ENCODE measurements around the gene ZC3H14.
A peak's percentile ranks its signal among the peaks of the same experiment; 100 is the strongest.
"Not testable (repeated sequence)": the region's sequence is repeated elsewhere in the genome, so short reads cannot be mapped to it uniquely, and the experiment has no call there.

The ZC3H14 gene, protein sequence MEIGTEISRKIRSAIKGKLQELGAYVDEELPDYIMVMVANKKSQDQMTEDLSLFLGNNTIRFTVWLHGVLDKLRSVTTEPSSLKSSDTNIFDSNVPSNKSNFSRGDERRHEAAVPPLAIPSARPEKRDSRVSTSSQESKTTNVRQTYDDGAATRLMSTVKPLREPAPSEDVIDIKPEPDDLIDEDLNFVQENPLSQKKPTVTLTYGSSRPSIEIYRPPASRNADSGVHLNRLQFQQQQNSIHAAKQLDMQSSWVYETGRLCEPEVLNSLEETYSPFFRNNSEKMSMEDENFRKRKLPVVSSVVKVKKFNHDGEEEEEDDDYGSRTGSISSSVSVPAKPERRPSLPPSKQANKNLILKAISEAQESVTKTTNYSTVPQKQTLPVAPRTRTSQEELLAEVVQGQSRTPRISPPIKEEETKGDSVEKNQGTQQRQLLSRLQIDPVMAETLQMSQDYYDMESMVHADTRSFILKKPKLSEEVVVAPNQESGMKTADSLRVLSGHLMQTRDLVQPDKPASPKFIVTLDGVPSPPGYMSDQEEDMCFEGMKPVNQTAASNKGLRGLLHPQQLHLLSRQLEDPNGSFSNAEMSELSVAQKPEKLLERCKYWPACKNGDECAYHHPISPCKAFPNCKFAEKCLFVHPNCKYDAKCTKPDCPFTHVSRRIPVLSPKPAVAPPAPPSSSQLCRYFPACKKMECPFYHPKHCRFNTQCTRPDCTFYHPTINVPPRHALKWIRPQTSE
- 78.6 to 95.8 (median 84.2) reads per million in 4 experiments for total RNA-seq

DNA sequence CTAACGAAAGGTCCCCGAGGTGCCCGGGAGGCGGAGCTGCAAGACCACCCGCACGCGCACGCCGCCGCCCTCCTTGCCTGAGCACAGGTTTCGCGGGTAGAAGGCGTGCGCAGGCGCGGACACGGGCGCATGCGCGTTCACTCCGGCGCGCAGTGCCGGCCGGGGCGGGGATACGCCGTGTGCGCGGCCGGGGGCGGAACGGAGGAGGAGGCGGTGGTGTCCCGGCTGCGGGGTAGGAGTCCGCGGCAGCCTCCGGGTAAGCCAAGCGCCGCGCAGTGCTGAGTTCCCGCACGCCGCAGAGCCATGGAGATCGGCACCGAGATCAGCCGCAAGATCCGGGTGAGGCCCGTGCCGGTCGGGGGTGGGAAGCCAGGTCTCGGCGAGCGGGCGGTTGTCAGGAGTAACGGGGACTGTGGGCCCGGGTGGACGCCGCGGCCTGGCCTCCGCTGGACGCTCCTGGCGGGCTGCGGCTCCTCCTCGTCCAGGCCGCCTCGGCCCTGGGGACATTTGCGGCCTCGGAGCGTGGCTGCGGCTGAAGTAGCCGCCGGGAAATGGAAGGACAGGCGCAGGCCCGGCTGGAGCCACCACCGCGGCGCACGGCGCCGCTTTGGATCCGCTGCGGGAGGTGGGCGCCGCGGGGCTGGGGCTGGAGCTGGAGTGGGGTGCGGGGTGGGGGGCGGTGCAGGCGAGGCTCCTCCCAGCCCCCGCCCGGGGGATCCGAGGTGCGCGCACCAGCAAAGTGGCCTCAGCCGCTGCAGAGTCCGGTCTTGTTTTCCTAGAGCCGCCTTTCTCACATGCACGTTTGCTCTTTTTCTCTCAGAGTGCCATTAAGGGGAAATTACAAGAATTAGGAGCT lies at the start of gene ZC3H14:
TSS of gene ZC3H14 (plus strand) at position 207 of the 856 bp plus-strand sequence. CDS start at position 304, 97 bp downstream.
- peak; percentile 84 for DNase-seq

DNA sequence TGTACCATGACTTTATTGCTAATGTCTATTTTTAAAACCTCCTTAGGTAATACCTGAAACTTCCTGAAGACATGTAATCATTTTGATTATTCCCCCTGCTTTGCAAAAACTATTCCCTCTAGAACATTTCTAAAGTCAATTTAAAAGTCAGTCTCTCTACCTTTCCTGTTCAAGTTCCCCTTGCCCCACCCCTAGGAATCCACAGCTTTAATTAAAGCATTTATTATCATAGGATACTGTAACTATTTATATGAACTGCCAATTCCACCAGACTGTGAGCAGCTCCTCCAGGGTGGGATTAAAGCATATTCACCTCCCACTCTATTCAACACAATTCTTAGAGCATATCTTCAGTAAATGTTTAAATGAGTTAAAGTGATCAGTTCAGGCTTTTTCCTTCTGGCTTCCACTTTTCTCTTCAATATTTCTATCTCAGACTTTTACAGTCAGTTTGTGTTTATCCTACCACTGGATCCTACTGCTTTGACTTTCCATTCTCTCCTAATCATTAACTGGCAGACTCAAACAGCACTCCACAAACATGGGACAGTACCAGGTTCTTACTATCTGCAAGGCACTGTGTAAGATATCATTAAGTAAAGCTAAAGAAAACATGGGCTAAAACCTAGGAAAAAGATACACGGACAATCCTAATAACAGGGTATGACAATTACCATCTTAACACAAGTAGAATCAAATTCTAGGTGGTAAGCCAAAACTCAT lies 47.2 kb upstream of the ZC3H14 start:
- DNase-seq: no peak

DNA sequence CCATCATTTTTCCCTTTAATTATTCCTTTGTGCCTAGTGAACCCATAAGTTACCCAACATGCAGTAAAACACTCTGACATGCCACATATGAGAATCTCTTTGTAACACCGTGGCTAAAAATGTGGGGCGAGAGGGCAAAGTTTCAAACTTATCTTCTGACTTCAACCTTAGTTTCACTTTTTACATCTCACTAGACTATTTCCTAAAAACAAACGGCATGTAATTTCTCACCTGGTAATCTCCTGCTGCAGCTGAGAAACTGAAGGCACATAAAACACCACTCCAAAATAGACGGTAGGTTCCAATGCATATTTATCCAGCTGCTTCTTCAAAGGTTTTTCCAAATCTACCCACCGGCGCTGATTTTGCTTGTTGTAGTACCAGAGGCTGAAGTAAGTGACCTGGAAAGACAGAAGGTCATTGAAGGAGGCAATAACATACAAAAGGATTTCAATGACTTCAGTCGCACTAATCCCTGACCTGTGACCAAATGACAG lies 45.9 kb upstream of the ZC3H14 start:
- no peak for DNase-seq

DNA sequence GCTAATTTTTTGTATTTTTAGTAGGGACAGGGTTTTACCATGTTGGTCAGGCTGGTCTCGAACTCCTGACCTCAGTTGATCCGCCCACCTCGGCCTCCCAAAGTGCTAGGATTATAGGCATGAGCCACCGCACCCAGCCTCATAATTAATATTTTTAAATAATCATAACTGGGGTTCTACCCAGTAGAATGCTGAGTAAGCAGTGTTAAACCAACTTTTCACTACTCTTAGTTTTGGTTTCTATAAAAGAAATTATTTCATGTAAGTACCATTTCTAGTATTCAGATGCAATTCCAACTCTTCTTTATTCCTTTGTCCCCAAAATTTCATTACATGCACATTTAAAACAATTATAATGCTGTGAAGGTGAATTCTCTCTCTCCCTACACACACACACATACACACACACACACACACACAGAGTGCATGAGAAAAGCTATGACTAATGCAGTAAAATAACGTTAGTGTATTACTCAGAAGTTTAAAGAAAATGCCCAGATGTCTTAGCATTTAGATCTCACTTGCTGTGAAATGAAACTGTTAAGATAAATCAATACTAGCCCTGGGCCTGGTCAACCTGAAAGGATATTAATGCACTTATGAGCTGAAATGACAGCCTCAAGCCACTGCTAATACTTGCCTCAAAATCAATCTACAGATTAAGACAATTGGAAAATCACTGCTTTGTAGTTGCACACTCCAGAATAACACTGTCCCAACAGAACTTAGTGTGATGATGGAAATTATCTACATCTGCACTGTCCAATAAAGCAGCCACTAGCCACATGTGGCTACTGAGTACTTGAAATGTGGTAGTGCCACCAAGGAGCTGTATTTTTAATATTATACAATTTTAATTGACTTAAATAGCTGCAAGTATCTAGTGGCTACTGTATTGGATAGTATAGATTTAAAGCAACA lies 44.0 kb upstream of the ZC3H14 start:
- DNase-seq: no peak

DNA sequence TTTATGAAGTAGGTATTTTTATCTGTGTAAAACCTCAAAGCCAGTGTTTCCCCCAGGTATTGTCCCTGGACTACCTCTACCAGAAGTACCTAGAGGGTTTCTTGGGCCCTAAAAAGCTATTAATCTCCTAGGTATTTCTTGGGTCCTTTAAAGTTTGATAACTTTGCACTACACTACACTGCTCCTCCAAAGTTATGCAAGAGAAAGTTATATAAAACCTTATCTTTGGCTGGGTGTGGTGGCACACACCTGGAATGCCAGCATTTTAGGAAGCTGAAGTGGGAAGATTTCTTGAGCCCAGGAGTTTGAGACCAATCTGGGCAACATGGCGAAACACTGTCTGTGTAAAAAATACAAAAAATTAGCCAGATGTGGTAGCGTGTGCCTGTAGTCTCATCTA lies 42.9 kb upstream of the ZC3H14 start:
- no peak for DNase-seq

DNA sequence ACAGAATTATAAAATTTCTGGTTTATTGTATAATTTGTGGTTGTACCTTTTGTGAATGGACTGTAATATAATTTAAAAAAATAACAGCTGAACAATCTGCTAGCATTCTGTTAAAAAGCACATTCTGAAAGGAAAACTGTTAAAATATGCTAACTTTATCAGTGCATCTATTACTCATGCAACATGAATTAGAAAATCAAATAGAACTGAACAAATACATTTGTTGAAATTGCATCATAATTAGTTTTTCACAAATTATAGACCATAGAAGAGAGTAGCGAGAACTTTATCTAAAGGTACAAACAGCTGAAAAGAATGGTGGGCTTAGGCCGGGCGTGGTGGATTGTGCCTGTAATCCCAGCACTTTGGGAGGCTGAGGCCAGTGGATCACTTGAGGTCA lies 41.0 kb upstream of the ZC3H14 start:
- no peak for DNase-seq

DNA sequence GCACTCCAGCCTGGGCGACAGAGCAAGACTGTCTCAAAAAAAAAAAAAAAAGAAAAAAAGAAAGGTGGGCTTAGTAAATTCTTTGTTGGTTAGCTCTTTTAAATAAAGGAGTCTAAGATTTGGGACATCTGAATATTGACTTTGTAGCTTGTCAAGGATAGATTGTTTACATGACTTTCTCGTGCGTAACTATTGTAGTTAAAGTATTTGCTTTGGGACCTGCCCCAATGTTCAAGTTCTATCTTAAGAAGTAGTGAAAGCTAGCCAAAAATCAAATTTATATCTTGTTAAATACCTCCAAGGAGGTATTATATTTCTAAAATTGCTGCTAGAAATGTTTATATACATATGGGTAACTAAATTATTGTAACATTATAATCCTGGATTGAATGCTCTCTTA lies 40.4 kb upstream of the ZC3H14 start:
- DNase-seq: no peak

DNA sequence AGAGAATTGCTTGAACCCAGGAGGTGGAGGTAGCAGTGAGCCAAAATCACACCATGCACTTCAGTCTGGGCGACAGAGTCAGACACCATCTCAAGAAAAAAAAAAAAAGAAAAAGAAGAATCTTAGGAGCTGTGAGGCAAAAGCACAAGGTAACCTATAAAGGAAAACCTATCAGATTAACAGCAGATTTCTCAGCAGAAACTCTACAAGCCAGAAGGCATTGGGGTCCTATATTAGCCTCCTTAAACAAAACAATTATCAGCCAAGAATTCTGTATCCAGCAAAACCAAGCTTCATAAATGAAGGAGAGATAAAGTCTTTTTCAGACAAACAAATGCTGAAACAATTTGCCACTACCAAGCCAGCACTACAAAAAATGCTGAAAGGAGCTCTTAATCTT lies 32.9 kb upstream of the ZC3H14 start:
- not testable (repeated sequence) for DNase-seq

DNA sequence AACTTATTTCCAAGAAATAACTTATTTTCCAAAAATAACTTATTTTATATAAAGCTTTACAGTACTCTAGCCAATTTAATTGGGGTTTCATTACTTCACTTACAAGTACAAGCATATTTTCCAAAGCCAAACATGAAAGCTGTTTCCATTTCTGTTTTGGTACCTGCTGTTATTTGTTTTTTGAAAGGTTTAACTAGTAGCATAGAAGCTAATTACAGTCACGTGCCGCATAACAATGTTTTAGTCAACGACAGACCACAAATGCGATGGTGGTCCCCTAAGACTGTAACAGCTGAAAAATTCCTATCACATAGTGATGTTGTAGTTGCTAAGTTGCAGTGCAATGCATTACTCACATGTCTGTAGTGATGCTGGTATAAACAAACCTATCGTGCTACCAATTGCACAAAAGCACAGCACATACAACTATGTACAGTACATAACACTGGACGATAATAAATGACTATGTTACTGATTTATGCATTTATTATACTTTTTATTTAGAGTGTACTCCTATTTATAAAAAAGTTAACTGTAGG lies 29.7 kb upstream of the ZC3H14 start:
- DNase-seq: no peak

DNA sequence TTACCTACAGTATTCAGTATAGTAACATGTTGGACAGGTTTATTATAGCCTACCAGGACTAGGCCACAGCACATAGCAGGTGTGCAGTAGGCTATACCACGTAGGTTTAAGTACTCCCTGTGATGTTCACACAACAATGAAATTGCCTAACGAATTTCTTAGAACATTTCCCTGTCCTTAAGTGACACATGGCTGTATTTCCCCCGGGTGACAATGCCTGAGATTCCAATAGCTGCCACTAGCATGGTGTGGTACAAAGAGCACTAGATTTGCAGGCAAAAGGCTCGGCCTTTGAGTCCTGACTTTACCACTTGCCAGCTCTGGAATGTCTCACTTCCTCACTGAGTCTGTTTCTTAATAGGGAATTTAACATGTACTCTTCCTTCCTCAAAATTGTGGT lies 27.7 kb upstream of the ZC3H14 start:
- DNase-seq: no peak

DNA sequence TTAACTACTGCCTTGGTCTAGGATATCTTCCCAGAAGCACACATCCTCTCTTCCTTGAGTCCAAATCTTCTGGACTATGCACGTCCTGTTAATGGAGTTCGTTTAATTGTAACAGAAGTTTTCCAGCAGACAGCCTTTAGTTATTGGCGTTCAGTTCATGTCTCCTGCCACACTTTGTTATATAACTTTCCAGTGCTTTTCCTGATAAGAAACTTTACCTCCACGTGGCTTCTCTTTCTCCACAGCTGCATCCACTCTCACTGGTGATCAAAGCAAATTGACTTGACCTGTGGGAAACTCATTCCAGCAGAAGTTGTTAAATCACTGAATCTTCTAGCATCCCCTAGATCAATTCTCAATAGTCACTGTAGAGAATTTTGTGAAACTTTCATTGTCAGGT lies 27.0 kb upstream of the ZC3H14 start:
- no peak for DNase-seq

DNA sequence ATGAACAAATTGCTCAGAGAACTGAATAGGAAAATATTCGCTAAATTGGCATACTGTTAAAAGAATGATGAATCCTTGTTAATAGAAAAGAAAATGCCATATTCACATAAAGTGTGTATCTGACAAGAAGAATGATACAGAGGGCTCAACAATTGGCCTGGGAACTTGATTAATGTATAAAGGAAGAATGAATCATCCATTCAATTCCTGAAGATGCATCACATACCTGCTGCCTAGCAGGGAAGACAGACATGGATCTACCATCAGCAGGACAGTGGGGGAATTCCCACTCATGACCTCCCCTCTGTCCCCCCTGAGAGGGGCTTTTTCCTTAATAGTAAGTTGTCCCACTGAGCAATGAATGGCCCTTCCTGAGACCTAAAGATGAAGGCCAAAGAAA lies 21.5 kb upstream of the ZC3H14 start:
- DNase-seq: no peak

DNA sequence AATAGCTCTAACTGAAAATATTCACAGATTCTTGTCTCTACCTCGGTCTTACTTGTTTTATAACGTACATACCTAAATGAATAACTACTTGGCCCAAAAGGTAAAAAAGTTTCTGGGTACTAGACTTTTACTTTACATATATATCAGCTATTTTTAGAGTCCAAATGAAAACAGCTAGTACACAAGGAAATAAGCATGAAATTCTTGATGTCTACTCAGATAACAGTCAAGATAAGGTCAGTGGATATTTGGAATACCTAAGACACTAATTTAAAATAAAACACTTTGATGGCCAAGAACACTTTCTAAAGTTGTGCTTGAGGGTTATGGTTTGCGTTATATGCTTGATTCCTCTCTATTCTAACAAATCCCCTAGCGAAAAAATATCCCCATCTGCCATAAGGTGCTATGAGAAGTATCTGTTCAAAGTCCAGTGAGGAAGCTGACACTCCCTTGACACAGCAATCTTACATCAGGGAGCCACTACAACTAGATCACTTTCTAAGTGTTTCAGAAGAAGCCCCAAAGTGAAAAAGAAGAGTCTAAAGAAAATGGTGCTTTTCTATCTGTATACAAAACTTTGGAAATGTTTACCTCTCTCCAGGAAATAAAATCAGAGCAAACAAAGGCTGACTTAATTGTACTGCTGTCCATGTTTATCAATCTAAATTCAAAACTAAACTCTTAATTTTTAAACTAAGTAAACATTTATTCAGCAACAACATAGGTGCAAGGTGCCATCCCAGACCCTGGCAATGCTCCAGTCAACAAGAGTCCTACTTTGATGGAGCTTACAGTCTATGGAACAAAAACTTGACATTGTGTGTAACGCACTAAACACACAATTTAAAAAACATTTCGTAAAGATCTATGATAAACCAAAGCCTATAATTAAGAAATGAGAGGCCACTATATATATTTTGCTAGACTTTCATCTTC lies 19.7 kb upstream of the ZC3H14 start:
- DNase-seq: no peak

DNA sequence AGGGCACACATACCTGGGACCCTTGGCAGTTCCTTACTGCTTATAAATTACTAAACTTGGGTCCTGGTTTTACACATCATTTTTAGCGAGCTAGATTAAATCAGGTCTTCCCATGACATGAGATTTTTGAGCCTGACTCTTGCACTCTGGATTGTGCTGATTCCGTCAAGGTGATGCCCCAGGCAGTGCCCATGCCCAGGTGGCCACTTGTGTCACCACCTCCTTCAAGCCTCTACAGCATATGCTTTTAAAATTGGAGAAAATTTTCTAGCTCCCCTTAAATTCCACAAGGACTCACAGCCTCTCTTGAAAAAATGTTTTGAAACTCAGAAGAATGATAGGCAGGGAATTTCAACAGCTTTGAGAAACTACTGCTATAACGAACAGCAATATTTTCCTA lies 17.6 kb upstream of the ZC3H14 start:
- no peak for DNase-seq

DNA sequence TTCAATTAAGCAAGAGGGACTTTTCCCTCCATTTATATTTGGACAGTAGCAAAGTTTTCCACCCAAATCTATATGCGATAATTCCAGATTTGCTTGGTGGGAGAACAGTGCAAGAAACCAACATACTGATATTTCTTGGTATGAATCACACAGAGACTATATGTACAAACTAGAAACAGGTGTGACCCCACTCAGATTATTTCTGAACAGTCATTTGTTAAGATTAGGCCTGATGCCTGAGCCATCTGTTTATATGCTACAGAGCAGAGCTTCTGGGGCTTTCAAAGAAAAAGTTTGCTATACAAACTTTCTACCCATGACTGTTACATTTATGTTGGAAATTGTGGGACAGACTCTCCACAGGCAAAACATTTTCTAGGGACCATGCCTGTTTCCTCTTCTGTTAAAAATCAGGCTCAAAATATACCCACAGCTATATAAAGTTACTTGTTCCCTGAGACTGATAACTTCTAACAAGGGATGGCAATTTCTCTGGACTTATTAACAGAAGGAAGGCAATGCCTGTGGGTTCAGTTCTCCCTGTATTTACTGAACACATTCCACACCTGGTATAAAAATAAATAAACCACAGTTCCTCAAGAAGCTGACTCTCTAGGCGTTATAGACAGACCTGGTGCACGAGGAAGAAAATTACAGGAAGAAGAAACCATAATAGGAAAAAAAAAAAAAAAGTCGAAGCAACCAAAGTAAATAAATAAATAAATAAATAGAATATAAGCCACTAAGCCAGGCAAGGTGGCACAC lies 16.0 kb upstream of the ZC3H14 start:
- no peak for DNase-seq

DNA sequence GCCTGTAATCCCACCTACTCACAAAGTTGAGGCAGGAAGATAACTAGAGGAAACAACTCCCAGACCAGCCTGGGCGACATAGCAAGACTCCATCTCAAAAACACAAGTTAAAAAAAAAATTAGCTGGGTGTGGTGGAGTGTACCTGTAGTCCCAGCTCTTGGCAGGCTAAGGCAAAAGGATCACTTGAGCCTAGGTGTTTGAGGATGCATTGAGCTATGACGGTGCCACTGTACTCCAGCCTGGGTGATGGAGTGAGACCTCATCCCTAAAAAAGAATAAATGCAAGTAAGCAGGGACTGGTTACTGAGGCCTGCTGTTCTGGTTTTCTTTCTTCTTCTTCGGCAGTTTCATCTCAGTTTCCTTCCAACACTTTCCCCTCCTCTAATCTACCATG lies 15.5 kb upstream of the ZC3H14 start:
- DNase-seq: no peak

DNA sequence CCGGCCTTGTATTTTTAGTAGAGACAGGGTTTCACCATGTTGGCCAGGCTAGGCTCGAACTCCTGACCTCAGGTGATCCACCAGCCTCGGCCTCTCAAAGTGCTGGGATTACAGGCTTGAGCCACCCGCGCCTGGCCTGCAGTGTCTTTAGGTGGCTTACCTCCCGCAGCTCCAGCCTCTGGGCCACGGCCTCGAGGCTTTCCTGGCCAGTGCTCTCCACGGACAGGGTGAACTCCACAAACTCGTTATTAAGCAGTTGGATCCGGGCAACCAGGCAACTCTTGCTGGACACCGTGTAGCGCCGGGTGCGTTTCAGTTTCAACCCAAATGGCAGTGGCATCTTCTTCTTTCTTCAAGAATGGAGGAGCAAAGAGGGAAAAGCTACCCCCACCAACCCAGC lies 12.8 kb upstream of the ZC3H14 start:
- DNase-seq: no peak

DNA sequence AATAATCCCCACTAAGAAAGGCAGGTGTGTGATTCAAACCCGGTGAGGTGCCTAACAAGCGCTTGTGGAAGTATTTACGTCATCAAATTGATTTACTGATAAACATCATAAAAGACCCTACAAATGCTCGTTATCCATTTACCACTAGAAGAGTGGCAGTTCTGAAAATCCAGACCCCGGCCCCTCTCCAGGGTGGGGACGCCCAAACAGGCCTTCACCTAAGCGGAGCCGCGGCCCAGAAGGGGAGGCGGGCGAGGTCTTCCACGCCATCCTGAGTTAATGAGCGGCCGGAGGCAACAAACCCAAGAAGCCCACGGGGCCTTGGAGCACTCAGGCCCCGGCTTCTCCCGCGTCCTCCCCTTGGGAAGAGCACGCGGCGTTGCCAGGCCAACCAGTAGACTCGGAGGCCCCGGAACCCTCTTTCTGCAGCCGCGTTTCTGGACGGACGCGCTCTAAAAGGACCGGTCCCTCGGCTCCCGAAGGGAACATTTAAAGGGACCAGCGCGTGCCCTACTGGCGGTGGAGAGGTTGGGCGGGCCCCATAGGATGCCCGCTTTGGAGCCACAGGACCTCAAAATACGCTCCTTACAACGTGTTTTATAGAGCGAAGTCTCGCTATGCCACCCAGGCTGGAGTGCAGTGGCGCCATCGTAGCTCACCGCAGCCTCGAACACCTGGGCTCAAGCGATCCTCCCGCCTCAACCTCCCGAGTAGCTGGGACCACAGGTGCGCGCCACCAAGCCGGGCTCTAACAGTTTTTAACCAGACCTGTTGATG lies 11.6 kb upstream of the ZC3H14 start:
- DNase-seq: peak; percentile 3
